Measurements from ENCODE around the gene NAGLU.

DNA sequence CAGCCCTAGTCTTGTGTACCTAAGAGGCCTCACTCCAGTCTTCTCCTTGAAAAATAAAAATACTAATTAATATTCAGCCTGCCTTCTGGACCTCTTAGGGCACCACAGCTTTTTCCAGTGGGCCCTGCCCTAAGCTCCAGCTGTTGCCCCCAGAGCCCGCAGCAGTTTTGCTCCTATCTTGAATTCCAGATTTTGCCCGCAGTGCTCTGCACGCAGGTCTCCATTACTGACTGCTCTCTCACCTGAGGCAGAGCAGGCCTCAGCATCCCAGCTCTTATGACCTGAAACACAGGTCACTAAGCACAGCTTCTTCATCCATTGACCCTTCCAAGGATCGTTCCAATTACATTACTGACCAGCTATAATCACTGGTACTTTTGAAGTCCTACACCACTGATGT, 28.4 kb upstream of the NAGLU start:
- TF ChIP-seq CTCF (IDR thresholded peaks at IDR 0.05; ENCODE audit: low read depth, low read length) (no peak), EZH2phosphoT487 (IDR thresholded peaks at IDR 0.05; ENCODE audit: low read depth) (no peak)

All from OCI-LY3 (cell line).